ENCODE data around the gene DUSP2. TPM values are rescaled to one million over a fixed set of nuclear protein-coding genes. Genes with fewer than 3 reads are reported as not detected.

Gene DUSP2
- total and polyA plus RNA-seq, 10 of the 15 experiments (the other 5 are each of a cell fraction or from before 2014, with no cell fraction given), result 9.7 to 212 (median 57.2) TPM

DNA sequence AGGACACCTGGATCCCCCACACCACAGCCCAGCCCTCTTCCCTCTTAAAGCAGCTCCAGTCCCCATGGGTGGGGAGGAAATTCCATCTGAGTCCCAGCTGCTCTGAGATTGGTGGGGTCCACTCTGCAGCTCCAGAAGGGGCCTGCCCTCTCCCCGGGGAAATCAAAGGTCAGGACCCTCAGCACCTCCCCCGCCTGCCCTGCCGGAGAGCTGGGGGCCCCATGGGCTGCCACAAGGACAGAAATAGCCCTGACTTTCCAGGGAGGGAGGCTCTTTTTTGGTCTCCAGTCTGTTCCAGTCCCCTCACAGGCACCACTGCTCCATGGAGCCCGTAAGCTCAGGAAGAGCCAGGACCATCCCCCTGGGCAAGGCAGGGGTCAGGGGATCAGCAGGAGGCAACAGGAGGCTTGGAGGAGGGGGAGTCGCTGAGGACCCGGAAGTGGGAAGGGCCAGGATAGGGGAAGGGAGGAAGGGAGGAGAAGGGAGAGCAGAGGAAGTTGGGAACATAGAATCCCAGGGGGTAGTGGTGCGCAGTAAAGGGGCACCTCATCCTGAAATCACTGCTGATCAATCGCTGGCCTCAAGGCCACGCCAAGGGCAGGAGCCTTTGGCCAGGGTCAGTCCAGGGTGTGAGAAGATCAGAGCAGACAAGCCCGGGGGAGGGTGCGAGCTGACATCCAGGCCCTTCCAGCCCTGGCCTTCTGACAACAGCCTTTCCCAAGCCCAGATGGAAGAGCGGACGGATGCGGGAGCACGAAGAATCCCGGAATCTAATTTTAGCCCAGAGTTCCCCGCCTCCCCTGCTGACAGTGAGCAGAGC, 36.5 kb downstream of the DUSP2 start:
- Histone ChIP-seq H4K20me1 (ENCODE audit: control insufficient read depth, insufficient read depth) (no peaks in the 10 kb centered on the region), H3K27ac (ENCODE audit: control insufficient read depth, insufficient read depth) (no peak overlapping the region), H3K9me3 (replicated peaks; ENCODE audit: control insufficient read depth, insufficient read depth, low read length) (peaks cover 4% of the 10 kb centered on the region; the same call in 2 of the 3 replicates), H2AFZ (ENCODE audit: control insufficient read depth, low read depth, low read length) (no peak overlapping the region), H3K4me2 (ENCODE audit: control insufficient read depth, insufficient read depth) (no peak overlapping the region), H3K4me1 (ENCODE audit: control insufficient read depth, insufficient read depth, low read length) (no peaks in the 10 kb centered on the region), H3K9ac (ENCODE audit: control insufficient read depth, insufficient read depth, low read length) (no peak overlapping the region), H3K4me3 (no peak overlapping the region), H3K36me3 (ENCODE audit: control insufficient read depth in 2 of 2, insufficient read depth in 2 of 2, low read length in 1 of 2) (no peaks in the 10 kb centered on the region), H3K27me3 (replicated peaks in 1 of 2; ENCODE audit: control insufficient read depth in 2 of 2, insufficient read depth in 2 of 2, low read length in 1 of 2) (no peaks in the 10 kb centered on the region), H3K79me2 (ENCODE audit: control insufficient read depth, insufficient read depth, low read length) (no peaks in the 10 kb centered on the region)
- no peak for ATAC-seq
- SMC1A ChIA-PET (ENCODE audit: uncharacterized antibody, unreplicated experiment), result no interaction called here
- no peak for FAIRE-seq
- no peak for TF ChIP-seq RUNX3 (IDR thresholded peaks at IDR 0.05; ENCODE audit: low read length)
- TF ChIP-seq ZNF384 (IDR thresholded peaks at IDR 0.05; ENCODE audit: borderline replicate concordance, low read depth, low read length), result no peak
- no peak for TF ChIP-seq TBL1XR1 (IDR thresholded peaks at IDR 0.05; ENCODE audit: low read depth, low read length)
- TF ChIP-seq RELA (IDR thresholded peaks at IDR 0.05; ENCODE audit: borderline replicate concordance, partially characterized antibody), result no peak
- TF ChIP-seq, protein P1, sequence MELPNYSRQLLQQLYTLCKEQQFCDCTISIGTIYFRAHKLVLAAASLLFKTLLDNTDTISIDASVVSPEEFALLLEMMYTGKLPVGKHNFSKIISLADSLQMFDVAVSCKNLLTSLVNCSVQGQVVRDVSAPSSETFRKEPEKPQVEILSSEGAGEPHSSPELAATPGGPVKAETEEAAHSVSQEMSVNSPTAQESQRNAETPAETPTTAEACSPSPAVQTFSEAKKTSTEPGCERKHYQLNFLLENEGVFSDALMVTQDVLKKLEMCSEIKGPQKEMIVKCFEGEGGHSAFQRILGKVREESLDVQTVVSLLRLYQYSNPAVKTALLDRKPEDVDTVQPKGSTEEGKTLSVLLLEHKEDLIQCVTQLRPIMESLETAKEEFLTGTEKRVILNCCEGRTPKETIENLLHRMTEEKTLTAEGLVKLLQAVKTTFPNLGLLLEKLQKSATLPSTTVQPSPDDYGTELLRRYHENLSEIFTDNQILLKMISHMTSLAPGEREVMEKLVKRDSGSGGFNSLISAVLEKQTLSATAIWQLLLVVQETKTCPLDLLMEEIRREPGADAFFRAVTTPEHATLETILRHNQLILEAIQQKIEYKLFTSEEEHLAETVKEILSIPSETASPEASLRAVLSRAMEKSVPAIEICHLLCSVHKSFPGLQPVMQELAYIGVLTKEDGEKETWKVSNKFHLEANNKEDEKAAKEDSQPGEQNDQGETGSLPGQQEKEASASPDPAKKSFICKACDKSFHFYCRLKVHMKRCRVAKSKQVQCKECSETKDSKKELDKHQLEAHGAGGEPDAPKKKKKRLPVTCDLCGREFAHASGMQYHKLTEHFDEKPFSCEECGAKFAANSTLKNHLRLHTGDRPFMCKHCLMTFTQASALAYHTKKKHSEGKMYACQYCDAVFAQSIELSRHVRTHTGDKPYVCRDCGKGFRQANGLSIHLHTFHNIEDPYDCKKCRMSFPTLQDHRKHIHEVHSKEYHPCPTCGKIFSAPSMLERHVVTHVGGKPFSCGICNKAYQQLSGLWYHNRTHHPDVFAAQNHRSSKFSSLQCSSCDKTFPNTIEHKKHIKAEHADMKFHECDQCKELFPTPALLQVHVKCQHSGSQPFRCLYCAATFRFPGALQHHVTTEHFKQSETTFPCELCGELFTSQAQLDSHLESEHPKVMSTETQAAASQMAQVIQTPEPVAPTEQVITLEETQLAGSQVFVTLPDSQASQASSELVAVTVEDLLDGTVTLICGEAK (IDR thresholded peaks at IDR 0.05; ENCODE audit: borderline replicate concordance), result no peak
- TF ChIP-seq PAX8 (IDR thresholded peaks at IDR 0.05), result no peak
- no peak for TF ChIP-seq MTA3 (IDR thresholded peaks at IDR 0.05; ENCODE audit: borderline replicate concordance, low read length)
- 38% methylated on average over 17 of the region's 17 CpGs for WGBS (ENCODE audit: insufficient coverage, insufficient replicate concordance, low lambda C conversion rate, missing lambda C conversion rate)
- no peak for DNase-seq (ENCODE audit: low read depth, low spot score)
- CTCF ChIA-PET, result no interaction called here
- BruUV-seq (replicated peaks), result no TSS peak
- POLR2A ChIA-PET, result no interaction called here
- intact Hi-C loops (cut with micrococcal nuclease; ENCODE audit: unreplicated experiment) (no loop called here), in situ Hi-C loops (cut with MboI) (no loop called here)
- RAD21 ChIA-PET (ENCODE audit: unreplicated experiment), result interaction anchor here (1.6 kb wide), 1 partner anchor 66 kb away, joined by 5 read pairs; no protein-coding TSS in a partner anchor

Measured in GM12878 (cell line).